SH-SY5Y (cell line): ENCODE results near the gene CCDC3.

ENCODE experiments used
- GATA2 ChIP-seq: IDR thresholded peaks from 2 replicates; pipeline ENCODE4 v1.6.1; 2011; ENCODE audit warnings: mild to moderate bottlenecking, low read depth, low read length
- GATA3 ChIP-seq: IDR thresholded peaks from 2 replicates; pipeline ENCODE4 v1.6.1; 2011; ENCODE audit warnings: low read depth, mild to moderate bottlenecking, low read length, moderate library complexity

- TF ChIP-seq GATA3: no peak
- no peak for TF ChIP-seq GATA2
These were observed 146.5 kb downstream of the CCDC3 start for GRCh38 chr10:12854988-12855387.
